CMK (cell line): Measurements from ENCODE around the gene NXPH1.
"Not testable (repeated sequence)": the region's sequence is repeated elsewhere in the genome, so short reads cannot be mapped to it uniquely, and the experiment has no call there.

Source experiments
- DNase-seq: peaks from one replicate; pipeline ENCODE4 v3.0.0-alpha.2; 2010; ENCODE audit warnings: low read depth

Gene NXPH1

GRCh38 chr7:8719102-8719501, 285.7 kb downstream of the NXPH1 start:
- no peak for DNase-seq

DNA sequence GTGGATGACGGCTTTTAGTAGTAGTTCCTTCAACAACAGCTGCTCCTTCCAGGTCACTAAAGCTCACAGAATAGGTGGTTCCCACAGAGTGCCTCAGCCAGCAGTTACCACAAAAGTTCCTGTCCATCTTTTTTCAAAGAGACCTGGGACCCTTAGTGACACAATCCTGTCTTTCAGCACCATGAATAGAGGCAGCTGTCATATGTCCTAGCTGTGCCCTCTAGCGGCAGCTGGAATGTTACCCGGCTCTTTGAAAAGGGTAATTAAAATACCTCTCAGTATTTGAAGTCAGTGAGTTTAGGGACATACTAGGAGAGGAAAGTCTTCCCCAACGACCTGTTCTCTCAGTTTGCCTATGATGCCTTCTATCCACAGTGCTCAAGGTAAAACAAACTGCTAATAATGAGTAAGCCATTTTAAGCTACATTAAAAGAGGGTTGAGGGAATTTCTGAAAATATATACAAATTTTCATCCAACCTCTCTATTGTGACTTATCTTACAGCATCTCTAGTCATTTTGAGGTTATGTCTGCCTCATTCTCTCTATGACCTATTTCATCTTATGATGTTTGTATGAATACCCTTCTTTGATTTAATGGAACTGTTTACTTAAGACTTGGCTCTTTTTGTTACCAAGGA, 290.8 kb downstream of the NXPH1 start:
- no peak for DNase-seq

GRCh38 chr7:8731756-8732155, 298.3 kb downstream of the NXPH1 start:
- not testable (repeated sequence) for DNase-seq

GRCh38 chr7:8739837-8740236, 306.4 kb downstream of the NXPH1 start:
- DNase-seq = no peak

GRCh38 chr7:8742837-8743236, 309.4 kb downstream of the NXPH1 start:
- DNase-seq = no peak

DNA sequence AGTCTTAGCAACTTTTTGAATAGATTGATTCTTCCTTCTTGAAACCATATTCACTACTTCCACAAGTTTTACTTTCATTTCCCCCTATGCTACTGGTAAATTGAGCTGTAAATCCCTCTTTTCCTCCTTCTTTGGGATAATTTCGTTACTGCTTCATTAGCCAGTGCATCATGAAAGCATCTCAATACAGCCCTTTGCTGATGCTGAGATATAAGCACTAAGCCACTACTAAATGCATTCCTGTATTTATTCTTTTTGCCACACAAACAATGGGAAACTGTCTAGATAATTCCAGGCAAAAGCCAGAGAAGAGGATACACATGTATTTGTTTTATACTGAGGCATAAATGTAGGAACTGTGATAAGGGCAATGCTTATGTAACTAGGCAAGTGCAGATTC, 313.9 kb downstream of the NXPH1 start:
- DNase-seq = no peak

DNA sequence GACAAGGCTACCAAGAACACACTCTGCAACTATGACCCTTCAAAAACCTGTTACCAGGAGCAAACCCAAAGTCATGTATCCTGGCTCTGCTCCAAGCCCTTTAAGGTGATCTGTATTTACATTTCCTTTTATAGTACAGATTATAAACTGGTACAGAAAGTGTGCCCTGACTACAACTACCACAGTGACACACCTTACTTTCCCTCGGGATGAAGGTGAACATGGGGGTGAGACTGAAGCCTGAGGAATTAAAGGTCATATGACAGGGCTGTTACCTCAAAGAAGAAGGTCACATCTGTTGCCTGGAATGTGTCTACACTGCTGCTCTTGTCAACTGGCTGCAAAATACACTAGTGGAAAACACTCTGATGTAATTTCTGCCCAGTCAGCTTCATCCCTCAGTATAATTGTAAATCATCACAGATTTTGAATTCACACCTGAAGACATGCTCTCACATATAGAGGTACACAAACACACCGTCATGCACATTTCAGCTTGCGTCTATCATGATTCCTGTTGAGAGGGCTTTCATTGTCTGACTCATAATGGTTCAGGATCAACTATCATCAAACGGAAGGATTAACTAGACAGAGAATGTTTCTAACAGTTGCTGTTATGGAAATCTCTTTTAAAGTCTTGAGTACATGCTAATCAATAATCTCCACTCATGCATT, 318.3 kb downstream of the NXPH1 start:
- no peak for DNase-seq

- no peak for DNase-seq
Measured at GRCh38 chr7:8753355-8753754, 319.9 kb downstream of the NXPH1 start.

DNA sequence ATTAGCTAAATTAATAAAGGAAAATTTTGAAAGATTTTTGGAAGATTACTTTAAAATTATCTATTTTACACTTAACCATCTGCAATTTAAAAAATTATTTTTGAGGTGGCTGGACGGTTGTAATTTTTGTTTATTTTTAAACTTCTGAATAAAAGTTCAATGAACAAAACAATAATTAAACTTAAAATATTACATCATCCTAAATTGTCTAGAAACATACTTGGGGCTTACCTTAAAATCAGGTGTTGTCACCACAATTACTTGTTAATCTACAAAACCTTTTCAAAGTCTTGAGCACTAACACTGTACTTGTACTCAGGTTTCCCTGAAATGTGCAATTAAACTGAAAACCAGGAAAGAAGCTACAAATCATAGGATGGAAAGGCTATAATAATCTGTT, 328.3 kb downstream of the NXPH1 start:
- DNase-seq = no peak

- no peak for DNase-seq
Measured at GRCh38 chr7:8762803-8763202, 329.4 kb downstream of the NXPH1 start.

DNA sequence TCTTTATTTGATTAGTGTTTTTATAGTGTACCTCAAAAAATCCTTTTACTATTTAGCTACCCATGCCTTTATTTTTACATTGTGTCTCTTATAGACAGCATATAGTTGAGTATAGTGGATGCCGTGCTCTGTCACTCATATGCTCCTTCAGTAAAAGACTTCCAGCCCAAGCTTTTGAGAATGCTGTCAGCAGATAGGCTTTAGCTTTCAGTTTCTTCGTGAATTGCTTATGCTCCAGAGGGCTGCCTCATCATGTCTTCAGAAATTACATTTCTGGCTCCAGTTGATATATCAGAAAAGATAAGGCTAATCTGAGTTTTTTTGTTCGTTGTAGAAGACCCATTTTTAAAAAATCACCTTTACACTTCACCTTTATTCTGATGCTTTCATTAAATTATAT, 332.0 kb downstream of the NXPH1 start:
- no peak for DNase-seq

- DNase-seq = no peak
Measured at GRCh38 chr7:8773518-8773917, 340.1 kb downstream of the NXPH1 start.

DNA sequence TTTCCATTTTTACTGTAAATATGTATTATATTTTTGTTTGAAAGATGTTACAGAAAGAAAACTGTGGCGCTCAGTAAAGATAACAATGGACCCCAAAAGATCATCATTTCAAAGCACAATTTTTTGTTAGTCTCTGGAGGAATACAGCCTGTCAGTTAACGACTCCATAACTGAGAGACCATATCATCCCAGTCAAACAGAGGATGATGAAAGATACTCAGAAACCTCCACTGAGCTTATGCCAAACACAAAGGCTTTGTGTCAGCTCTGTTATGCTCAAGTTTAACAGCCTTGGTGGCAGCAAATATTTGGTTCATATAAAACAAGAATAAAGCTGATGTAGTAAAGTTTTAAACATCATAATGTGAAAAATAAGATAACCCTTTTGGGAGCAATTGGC, 345.1 kb downstream of the NXPH1 start:
- DNase-seq = no peak

DNA sequence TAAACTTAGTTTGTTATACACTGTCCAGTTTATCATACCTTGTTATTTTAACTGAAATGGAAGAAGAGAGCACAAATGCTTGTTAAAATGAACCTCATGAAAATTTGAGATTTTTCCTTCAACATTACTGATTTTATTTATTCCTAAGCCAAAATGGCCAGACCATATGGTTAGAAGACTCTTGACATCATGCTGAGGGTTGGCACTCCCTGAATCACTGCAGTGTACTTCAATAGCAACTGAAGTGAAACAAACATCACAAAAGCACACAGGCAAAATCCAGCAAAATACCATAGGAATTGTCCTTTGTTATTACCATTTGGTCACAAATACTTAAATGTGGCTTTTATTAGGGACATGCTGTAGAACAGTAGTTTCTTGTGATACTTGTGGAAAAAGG, 347.8 kb downstream of the NXPH1 start:
- no peak for DNase-seq

- no peak for DNase-seq
Measured at GRCh38 chr7:8783229-8783628, 349.8 kb downstream of the NXPH1 start.

- DNase-seq = no peak
Measured at GRCh38 chr7:8785081-8785480, 351.7 kb downstream of the NXPH1 start.

GRCh38 chr7:8800986-8801385, 367.6 kb downstream of the NXPH1 start:
- DNase-seq = no peak
